Activated CD4-positive, alpha-beta T cell treated with anti-CD3 and anti-CD28 coated beads, Interleukin-2, Interleukin-6, amounts not matched to agents 100 ng/mL and 50 ng/mL, durations not matched to agents 16 hours and 8 hours (primary cell): Measurements from ENCODE around the gene GPBAR1.
"Not testable (repeated sequence)": the region's sequence is repeated elsewhere in the genome, so short reads cannot be mapped to it uniquely, and the experiment has no call there.

Experiments
- DNase-seq: peaks from one replicate; pipeline ENCODE4 v3.0.0-alpha.2; 2020

The GPBAR1 gene

DNA sequence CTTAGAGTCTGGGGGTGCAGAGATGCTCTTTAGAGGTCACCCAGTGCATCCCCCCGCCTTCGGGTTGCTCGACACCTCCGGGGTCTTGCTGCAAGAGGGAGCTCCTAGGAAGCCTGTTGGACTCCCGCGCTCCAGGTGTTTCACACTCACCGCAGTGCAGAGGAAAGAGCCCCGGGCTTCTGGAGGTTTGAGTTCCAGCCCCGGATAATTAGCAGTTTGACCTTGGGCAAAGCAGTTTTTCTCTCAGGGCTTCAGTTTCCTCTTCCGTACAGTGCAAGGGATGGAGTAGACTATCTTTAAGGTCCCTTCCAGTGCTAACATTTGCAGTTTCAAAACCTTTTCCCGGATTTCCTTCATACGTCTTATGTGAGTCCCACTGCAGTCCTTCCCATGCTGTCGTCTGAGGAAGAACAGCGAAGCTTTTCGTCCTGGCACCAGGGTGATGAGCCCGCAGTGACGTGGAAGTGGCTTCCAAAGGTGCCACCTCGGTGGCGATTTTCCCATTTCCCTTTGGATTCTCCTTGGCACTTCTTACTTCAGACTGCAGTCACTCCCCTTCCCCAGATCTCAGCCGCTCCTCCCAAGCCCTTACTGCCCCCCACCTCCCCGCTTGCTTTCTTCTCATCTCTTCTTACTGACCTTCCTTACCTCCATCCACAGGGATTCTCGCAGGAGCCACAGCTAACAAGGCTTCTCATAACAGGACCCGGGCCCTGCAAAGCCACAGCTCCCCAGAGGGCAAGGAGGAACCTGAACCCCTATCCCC is 10.1 kb downstream of the GPBAR1 start:
- no peak for DNase-seq

DNA sequence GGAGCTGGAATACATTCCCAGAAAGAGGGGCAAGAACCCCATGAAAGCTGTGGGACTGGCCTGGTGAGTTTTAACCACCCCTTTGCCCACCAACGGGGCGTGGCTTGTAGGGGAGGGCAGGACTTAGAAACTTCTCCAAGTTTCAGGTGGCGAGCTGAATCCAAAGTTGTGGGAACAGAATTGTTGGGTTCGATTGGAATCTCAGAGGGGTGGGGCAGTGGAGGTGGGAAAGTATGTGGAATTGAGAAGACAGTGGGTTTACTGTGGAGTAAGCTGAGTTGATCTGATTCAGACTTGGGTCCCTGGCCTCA is 10.6 kb downstream of the GPBAR1 start:
- DNase-seq = no peak

DNA sequence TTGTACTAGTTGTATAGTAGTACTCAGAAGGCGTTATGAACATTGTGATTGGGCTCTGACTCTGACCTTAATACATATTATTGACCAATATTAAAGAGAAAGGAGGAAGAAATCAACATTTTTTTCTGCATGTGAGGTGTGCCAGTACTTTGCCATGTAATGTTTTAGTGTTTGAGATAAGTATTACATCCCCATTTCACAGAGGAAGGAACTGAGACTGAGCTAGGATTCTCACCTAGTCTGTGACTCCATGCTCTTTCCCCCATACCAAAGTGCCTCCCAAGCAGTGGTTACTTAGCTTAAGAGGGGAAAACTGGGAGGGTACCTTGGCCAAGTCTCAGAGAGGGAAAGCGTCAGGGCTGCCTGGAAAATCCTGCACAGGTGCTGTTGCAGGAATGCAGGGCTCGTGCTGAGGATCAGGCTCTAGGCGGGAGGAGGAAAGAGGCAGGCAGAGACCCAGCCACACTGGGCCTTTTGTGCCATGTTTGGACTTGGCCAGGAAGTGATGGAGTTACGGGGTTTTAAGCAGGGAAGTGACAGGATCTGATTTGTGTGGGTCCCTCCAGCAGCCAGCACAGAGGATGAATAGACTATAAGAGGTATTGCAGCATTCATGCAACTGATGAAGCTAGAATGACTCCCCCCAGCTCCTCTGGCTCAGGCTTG is 11.2 kb downstream of the GPBAR1 start:
- no peak for DNase-seq

DNA sequence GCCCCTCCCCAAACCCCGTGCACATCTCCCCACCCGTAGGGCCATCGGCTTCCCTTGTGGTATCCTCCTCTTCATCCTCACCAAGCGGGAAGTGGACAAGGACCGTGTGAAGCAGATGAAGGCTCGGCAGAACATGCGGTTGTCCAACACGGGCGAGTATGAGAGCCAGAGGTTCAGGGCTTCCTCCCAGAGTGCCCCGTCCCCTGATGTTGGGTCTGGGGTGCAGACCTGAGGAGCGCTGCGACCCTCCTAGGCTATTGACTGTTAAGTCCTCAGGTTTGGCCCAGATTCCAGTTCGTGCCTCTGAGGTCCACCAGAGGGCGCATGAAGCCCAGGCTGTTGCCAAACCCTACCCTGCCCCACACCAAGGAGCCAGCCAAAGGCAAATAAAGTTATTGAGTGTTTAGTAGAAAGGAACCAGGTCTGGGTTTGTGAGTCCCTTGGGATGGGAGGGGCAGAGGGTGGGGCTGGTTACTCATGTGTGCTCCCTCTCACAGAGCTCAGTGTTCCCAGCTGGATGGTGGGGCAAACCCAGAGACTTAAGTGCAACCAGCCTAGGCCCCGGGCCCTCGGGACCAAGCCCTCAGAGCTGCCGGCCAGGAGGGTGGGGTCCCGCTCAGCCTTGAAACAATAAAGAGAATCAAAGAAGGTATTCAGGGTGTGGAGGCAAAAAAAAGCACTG is 11.9 kb downstream of the GPBAR1 start:
- peak; percentile 83 for DNase-seq

DNA sequence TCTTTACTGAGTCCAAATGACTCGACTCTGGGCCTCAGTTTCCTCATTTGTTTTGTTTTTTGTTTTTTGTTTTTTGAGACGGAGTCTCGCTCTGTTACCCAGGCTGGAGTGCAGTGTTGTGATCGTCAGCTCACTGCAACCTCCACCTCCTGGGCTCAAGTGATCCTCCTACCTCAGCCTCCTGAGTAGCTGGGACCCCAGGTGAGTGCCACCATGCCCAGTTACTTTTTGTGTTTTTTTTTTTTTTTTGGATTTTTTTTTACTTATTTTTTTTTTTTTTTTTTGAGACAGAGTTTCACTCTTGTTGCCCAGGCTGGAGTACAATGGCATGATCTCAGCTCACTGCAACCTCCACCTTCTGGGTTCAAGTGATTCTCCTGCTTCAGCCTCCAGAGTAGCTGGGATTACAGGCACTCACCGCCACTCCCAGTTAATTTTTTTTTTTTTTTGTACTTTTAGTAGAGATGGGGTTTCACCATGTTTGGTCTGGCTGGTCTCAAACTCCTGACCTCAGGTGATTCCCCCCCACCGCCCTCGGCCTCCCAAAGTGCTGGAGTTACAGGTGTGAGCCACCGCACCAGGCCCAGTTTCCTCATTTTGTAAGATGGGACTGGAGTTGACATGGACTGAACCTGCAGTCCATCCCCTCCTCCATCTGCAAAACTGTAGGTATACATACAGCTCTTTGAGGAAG is 12.5 kb downstream of the GPBAR1 start:
- not testable (repeated sequence) for DNase-seq

DNA sequence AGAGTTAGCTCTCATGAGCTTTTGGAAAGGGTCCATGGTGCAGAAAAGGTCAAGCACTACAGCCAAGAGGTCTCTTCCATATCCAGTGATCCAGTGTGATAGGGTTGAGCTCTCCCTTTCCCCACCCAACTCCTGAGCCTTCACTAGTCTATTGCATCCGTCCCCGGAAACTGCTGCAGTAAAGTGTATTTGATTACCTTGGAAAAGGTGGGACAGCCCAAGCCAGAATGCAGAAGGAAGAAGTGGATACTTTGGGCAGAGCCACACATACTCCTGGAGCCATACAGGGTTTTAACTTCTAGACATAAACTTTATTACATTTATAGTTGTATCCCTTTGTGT is 13.1 kb downstream of the GPBAR1 start:
- DNase-seq = no peak

DNA sequence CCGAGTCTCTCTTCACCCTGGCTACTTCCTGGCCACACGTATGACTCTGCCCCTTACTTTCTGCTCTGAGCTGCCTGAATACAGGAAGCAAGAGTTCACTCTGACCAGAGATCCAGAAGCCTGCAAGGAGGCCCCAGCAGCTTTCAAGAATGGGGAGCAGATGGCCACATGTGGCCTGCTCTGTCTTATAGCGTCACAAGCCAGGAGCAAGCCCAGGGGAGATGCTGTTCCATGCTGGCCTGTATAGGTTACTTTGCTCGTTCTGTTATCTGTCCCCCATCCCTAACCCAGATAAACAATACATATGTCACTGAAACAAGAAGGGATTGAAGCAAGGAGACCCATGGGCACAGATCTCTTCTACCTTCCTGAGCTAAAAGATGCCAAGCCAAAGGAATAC is 13.8 kb downstream of the GPBAR1 start:
- DNase-seq = no peak

DNA sequence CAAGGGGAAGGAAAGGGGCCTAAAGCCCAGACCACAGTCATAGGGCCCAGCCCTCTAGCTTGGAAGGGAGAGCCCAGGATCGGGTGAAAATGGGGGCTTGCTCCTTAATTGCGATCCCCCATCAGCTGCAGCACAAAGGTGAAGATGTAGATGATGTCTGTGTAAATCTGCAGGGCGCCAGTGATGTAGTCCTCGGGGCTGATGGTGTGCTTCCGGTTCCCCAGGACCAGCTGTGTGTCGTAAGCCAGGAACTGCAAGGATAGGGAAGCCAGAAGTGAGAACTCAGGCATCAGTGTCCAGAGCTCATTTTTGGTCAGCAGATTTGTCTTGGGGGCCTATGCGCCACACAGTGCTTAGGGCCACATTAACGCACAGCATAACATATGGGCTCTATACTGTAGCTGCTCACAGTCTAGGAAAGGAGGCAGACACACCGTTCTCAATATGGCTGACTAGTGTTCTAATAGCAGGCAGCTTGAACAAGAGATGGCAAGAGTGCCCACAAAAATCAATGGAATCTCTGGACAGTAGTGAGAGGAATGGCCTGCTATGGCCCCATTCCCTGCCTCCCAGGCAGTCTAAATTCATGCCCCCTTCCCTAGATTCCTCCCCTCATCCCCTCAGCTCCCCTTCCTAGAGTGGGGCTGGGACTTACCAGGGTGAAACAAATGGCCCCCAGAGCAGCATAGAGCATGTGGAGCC is 14.7 kb downstream of the GPBAR1 start:
- no peak for DNase-seq

DNA sequence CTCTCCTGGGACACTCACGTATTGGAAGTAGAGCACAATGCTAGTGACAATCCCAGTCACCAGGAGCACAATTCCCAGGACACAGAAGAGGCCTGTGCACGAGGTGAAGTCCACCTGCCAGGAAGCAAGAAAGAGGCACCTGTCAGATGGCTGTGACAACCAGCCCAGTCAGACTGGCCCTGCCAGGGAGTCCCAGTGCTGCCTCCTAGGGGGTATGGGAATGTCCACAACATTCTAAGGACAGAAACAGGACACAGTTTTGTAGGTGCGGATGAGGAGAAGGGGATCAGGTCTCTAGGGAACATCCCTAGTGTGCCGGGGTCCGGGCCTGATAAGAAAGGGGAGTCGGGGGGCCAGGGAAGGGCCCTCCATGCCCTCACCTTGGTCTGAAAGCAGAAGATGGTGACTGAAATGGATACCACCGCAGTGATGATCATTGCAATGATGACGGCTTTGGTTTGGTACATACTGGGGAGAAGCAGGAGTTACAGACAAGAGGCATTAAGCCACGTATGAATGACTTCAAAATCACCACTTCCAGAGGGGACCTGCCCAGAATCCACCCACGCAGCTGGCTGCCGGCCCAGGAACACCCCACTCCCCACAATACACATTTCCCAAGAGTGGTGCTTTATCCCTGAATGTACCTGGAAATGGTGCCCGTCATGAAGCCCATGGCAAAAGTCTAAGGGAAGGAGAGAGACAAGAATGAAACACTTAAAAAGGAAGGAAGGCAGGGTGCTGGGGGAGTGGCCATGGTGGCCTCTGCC is 16.4 kb downstream of the GPBAR1 start:
- DNase-seq = no peak

DNA sequence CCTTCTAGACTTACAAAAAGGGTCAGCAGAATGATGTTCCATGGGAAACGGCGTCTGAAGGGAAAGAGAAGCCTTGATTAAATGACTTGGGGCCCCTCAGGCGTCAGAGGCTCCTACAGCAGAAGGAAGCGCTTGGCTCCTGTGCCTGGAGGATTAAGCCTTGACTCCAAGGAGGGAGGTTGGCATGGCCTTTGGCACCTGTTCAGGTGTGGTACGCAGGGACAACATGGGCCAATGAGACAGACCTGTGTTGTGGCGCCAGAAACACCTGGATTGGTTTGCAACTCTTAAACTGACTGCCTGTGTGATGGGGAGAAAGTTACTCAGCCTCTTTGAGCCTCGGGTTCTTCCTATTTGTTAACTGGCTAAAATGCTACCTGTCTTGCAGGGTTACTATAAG is 17.1 kb downstream of the GPBAR1 start:
- no peak for DNase-seq

DNA sequence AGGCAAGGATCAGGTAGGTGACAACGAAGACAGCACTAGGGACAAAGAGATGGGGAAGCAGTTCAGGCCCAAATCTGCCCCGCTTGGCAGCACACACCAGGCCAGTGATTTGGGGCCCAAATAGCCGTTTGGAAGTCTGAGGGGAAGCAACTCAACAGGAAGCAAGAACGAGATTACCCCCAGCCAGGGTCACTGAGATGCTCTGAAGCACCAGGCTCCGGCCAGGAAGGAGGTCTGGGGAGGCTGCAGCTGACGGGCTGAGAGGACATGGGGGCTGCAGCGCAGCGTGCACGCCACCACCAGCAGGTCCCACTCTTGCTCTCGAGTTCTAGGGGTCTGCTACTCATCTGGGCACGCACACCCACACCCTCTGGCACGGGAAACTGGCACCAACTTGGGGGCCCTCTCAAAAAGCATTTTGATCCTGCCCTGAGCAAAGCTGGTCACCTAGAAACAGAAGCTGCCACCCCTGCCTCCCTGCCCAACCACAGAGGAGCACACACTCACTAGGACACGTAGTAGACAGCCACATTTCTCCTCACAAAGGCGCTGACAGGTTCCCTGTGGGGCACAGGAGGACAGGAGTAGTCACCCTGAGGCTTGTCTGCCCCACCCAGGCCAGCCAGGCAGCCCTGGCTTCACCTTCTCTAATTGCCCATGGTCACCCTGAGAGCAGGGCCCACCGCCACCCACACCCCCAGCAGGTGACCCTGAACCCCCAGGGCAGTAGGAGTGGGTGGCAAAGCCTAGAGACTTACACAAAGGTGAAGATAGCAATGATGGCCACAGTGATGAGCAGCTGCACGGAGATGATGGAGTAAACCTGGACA is 17.9 kb downstream of the GPBAR1 start:
- no peak for DNase-seq

DNA sequence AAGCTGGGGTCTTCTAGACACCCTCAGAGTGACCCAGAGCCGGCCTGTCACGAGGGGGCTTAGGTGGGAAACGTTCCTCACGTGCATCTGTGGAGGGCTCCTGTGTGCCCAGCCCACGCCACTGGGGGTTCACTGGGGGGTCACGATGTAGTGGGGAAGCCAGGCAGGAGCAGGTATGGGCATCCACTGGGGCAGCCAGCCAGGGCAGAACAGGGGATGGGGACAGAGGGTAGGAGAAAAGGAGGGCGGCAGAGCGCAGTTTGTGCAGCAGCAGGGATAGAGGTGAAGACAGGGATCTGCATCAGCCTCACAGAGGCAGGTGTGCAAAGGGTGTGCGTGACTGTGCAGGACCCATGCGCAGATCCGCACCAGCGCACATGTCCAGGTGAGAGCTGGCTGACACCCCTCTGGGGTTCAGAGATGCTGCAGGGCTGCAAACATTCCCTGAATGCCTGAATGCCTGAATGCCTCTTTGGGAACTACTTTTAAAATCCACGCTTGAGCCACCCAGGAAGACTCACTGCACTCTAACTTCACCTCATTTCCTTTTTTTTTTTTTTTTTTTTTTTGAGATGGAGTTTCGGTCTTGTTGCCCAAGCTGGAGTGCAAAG is 19.6 kb downstream of the GPBAR1 start:
- DNase-seq = no peak

DNA sequence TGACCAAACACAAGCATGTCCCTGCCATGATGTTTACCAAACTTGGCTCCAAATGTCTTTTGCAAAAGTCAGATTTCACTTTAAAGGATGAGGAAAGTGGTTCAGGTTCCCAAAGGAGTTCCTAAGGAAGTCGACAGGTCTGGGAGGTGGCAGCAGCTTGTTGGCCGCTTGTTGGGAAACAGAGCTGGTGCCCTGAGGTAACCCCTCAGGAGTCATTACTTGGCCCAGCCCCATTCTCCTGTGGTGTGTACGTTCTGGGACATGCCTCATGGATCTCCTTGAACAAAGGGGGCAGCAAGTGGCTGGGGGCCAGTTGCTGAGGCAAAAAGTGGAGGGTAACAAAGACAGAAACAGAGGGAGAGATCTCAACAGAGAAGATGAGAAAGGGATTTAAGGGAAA is 20.6 kb downstream of the GPBAR1 start:
- no peak for DNase-seq

DNA sequence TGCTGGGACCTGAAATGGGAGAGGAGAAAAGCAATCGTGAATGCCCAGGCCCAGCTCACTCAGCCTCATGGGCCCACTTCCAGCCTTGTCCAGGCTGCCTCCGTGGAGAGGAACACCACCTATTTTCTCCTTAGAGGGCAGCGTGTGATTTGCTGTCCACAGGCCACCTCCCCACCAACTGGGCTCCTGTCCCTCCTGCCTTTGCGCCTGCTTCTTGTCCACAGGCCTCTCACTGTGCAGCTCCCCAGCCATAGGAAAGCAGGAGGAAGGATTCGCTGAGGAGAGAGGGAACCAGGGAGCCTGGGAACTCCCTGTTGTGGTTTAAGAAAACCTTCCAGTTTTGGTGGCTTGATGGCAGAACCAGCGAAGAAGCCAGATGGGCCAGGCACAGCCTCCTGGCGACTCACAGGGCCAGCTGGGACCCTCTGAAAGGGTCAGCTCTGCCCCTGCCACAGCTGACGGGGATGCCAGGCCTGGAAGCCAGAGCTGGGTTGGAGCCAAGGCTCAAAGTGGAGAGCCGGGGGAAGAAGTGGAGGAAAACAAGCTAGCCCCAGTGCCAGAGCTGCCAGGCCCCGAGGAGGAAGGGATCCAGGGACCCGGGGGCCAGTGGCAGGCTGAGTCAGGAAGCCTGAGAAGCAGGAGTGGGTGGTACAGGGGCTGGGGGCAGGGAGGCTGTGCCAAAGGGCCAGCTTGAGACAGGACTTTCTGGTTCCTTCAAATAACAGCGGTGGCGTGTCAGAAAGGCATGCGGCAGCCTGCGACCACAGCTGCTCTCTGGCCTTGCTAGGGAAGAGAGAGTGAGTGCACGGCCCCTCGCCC is 21.6 kb downstream of the GPBAR1 start:
- DNase-seq = no peak

DNA sequence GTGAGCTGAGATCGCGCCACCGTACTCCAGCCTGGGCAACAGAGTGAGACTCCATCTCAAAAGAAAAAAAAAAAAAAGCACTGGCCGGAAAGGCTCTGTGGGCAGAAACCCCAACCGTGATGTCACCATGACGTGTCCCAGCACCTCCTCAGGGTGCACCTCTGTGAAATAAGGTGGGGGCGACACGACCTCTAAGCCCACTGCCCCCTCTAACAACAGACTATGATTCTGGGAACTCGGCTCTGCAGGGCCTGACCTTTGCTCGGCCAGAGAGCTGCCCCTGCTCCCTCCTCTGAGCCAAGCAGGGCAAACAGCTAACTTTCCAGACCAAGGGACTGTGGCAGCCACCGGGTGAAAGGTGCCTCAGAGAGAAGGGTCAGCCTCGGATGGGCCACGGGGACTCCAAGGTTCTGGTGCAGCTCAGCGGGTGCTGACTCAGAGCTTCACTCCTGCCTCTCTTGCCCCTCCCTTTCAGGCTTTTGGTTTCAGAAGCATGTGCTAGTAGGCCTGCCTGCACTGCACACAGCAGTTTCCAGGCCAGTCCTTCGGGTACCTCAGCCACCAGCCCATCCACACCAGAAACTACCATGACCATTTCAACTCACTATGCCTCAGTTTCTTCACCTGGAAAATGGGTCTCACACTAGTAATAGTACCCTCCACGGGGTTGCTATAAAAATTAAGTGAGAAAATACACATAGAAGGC is 23.4 kb downstream of the GPBAR1 start:
- peak; percentile 87 for DNase-seq

DNA sequence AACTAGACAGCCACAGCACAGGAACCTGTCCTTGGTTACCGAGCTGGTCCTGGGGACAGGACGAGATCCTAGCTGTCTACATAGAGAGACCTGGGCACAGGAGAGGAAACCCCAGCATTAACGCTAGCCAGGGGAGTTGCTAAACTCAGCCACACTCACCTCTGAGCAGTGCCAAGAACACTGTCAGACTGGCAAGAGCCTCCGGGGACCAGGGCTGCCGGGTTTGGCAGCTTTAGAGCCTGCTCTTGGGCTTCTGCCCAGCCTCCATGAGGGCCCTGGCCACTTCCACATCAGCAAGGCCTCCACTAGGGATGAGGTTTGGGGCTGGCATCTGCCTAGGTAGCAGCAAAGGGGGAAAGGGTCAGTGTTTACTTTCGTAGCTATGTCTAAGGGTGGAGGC is 24.8 kb downstream of the GPBAR1 start:
- no peak for DNase-seq

DNA sequence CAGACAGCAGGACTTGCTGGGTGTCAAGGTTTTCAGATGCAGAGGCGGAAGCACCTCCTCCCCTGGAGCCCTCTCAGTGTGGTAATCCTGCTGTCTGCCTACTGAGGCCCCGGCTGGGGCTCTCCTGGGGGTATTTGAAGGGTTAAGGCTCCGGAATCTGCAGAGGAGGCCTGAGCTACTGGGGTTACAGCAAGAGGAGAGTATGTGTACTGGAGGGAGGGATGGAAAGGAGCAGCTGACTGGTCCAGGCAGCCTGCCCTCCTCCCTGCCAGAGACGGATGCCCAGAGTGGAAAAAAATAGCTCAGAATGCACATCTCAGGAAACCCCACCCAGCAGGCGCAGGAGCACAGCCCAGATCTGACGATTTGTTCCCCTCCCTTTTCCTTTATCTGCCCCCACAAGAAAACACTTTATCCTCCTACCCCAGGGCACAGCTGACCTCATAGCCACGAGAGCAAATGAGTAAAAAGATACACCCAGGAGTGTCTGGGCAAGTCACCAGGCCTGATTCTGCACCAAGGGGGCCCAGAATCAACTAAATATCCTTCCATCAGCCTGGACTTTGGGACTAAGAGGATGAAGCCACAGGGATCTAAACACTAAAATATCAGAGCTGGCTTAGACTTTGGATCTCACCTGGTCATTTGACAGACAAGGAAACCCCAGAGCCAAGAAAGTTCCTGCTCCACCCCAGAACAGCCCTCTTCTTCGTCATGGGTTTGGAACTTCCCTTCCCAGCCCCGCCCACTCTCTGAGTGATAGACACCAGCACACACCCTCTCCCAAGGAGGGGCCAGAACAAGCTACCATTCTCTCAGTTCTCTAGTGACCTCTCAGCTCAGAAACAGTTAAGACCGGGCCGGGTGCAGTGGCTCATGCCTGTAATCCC is 26.0 kb downstream of the GPBAR1 start:
- DNase-seq = peak; percentile 90

DNA sequence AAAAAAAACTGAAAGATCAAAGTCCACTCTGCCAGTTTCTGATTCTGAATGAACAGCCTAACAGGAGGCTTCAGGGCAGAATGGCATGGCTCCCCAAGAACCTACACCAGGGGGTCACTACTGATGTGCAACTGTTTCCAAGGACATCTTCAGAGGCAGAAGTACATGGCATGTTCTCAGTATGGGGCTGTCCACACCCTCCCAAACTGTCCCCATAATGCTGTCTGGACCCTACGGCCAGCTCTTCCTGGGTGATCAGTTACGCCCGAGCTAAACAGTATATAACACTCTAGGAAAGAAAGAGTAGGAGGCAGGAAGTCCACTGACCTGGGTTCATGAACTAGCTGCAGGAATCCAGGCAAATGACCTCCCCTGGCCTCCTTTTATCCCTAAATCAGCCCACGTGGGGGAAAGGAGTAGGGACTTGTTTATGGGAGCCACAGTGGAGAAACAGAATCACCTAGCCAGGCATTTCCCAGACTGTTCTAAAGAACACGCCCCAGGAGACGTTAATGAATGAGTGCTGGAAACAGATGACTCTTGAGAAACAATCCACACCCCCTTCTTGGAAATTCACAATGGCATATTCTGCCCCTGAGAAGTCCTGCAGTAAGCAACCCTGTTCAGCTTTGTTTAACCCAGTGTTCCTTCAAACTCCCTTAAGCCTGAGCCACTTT is 29.0 kb downstream of the GPBAR1 start:
- DNase-seq = no peak
